ENCODE measurements around the gene HSF5.

DNA sequence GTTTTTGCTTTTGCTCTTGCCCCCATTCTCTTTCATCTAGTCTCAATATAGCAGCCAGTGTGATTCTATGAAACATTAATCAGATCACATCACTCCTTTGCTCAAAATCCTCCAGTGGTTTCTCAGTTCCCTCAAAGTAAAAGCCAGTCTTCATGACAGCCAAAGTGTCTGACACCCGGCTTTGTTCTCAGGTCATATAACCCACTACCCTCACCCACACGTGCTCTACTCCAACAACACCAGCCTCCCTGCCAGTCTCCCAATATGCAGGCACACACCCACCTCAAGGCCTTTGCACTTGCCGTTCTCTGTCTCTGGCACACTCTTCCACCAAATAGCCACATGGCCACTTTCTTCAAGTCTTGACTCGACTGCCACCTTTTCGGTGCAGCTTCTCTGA, 21.9 kb upstream of the HSF5 start:
- TF ChIP-seq, protein P1, sequence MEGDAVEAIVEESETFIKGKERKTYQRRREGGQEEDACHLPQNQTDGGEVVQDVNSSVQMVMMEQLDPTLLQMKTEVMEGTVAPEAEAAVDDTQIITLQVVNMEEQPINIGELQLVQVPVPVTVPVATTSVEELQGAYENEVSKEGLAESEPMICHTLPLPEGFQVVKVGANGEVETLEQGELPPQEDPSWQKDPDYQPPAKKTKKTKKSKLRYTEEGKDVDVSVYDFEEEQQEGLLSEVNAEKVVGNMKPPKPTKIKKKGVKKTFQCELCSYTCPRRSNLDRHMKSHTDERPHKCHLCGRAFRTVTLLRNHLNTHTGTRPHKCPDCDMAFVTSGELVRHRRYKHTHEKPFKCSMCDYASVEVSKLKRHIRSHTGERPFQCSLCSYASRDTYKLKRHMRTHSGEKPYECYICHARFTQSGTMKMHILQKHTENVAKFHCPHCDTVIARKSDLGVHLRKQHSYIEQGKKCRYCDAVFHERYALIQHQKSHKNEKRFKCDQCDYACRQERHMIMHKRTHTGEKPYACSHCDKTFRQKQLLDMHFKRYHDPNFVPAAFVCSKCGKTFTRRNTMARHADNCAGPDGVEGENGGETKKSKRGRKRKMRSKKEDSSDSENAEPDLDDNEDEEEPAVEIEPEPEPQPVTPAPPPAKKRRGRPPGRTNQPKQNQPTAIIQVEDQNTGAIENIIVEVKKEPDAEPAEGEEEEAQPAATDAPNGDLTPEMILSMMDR (conservative IDR thresholded peaks at IDR 0.05; ENCODE audit: low read length) = no peak
- no peak for TF ChIP-seq EZH2phosphoT487 (IDR thresholded peaks at IDR 0.05; ENCODE audit: borderline replicate concordance, low read depth, low read length)
